B cell (primary cell): ENCODE results near the gene DIP2A. TPM values are rescaled to one million over a fixed set of nuclear protein-coding genes. Genes with fewer than 3 reads are reported as not detected.
"Not testable (repeated sequence)": the region's sequence is repeated elsewhere in the genome, so short reads cannot be mapped to it uniquely, and the experiment has no call there.

Experiments used
- ATAC-seq: fragments of 200-7000 bp; cut with Tn5 transposase; one replicate; pipeline ENCODE4 v1.10.0; 2021; ENCODE audit warnings: low read depth, mild to moderate bottlenecking, moderate number of reproducible peaks, moderate library complexity
- CTCF ChIA-PET: fragments of 350-600 bp; sonication (Branson Sonifier 250); formaldehyde crosslinking; loops from one replicate; lab custom pipeline; 2021; ENCODE audit warnings: antibody characterized with exemption, inconsistent platforms; lab: Charles Lee
- POLR2A ChIA-PET: fragments of 350-600 bp; sonication (Branson Sonifier 250); formaldehyde crosslinking; loops from one replicate; lab custom pipeline; 2021; ENCODE audit warnings: antibody characterized with exemption; lab: Charles Lee
- DNase-seq: peaks from one replicate; pipeline ENCODE4 v3.0.0; 2013
- H2AFZ ChIP-seq: 2 replicates; pipeline ENCODE4 v1.6.1; 2012; ENCODE audit warnings: mild to moderate bottlenecking, low read depth, low read length; ENCODE audit not compliant: insufficient read depth, poor library complexity, severe bottlenecking
- H3K27ac ChIP-seq, 2 donors: 1 replicate in 1 of 2; 2 replicates in 1 of 2; pipeline ENCODE4 v1.5.1; 2012 to 2013; ENCODE audit warnings: low read length in 2 of 2, mild to moderate bottlenecking in 2 of 2, moderate library complexity in 1 of 2
- H3K27me3 ChIP-seq, 4 experiments: fragments of 200-600 bp in 1 of 4; sonication (generic) in 1 of 4; replicated peaks in 1 of 4; 1 replicate in 2 of 4; 2 replicates in 2 of 4; pipeline versions ENCODE4 v1.6.1 to v1.7.0; 2013 to 2016; ENCODE audit warnings: low read length in 3 of 4, mild to moderate bottlenecking in 2 of 4, mixed read lengths in 1 of 4, moderate library complexity in 1 of 4; ENCODE audit not compliant: insufficient read depth in 4 of 4, control insufficient read depth in 3 of 4; ENCODE audit errors: control extremely low read depth in 1 of 4
- H3K36me3 ChIP-seq, 2 experiments: replicated peaks in 1 of 2; 1 replicate in 1 of 2; 2 replicates in 1 of 2; pipeline versions ENCODE4 v1.6.1 to v1.7.1; 2013; ENCODE audit warnings: low read length in 1 of 2; ENCODE audit not compliant: insufficient read depth in 2 of 2, control insufficient read depth in 1 of 2; ENCODE audit errors: control extremely low read depth in 1 of 2, extremely low read depth in 1 of 2
- H3K4me1 ChIP-seq, 2 donors: fragments of 200-600 bp in 1 of 2; sonication (generic) in 1 of 2; 1 replicate in 1 of 2; 2 replicates in 1 of 2; pipeline versions ENCODE4 v1.5.1 to v1.6.1; 2013 to 2017; ENCODE audit warnings: low read length in 2 of 2; ENCODE audit not compliant: control insufficient read depth in 2 of 2, insufficient read depth in 2 of 2
- H3K4me2 ChIP-seq: replicated peaks from 2 replicates; pipeline ENCODE3; 2012; ENCODE audit warnings: mild to moderate bottlenecking, low read depth, low read length; ENCODE audit not compliant: poor library complexity, severe bottlenecking
- H3K4me3 ChIP-seq, 5 experiments: fragments of 200-600 bp in 1 of 5; sonication (generic) in 1 of 5; 1 replicate in 3 of 5; 2 replicates in 2 of 5; pipeline versions ENCODE4 v1.5.1 to v1.7.0; 2011 to 2016; ENCODE audit warnings: low read length in 4 of 5, mild to moderate bottlenecking in 4 of 5, low read depth in 2 of 5, control low read depth in 1 of 5, moderate library complexity in 1 of 5; ENCODE audit not compliant: insufficient read depth in 1 of 5; ENCODE audit errors: control extremely low read depth in 1 of 5, extremely low read depth in 1 of 5
- H3K79me2 ChIP-seq: fragments of 200-600 bp; sonication (generic); one replicate; pipeline ENCODE4 v1.6.0; 2016; ENCODE audit warnings: low read length; ENCODE audit not compliant: control insufficient read depth, insufficient read depth
- H3K9ac ChIP-seq: fragments of 200-600 bp; sonication (generic); 2 replicates; pipeline ENCODE4 v1.6.1; 2017; ENCODE audit warnings: mild to moderate bottlenecking, low read length, moderate library complexity
- H3K9me3 ChIP-seq, 3 donors: one replicate each; pipeline versions ENCODE4 v1.6.1 to v1.7.1; 2013; ENCODE audit warnings: low read length in 2 of 3; ENCODE audit not compliant: control insufficient read depth in 2 of 3, insufficient read depth in 1 of 3; ENCODE audit errors: control extremely low read depth in 1 of 3
- H4K20me1 ChIP-seq: 2 replicates; pipeline ENCODE4 v1.6.0; 2012; ENCODE audit warnings: mild to moderate bottlenecking, low read length; ENCODE audit not compliant: insufficient read depth, control insufficient read depth, poor library complexity, severe bottlenecking
- H3K27ac Mint-ChIP-seq: one replicate; pipeline ENCODE4 v1.8.0; 2021; ENCODE audit warnings: mixed read lengths
- H3K27me3 Mint-ChIP-seq: one replicate; pipeline ENCODE4 v1.8.0; 2021; ENCODE audit warnings: mixed read lengths
- H3K4me1 Mint-ChIP-seq: one replicate; pipeline ENCODE4 v1.8.0; 2021; ENCODE audit warnings: mixed read lengths
- H3K4me3 Mint-ChIP-seq: one replicate; pipeline ENCODE4 v1.8.0; 2021; ENCODE audit warnings: mixed read lengths
- H3K9me3 Mint-ChIP-seq: one replicate; pipeline ENCODE4 v1.8.0; 2022; ENCODE audit warnings: mixed read lengths; ENCODE audit not compliant: insufficient read depth
- EZH2 ChIP-seq: IDR thresholded peaks from 2 replicates; pipeline ENCODE4 v1.6.1; 2012; ENCODE audit warnings: borderline replicate concordance, low read depth, mild to moderate bottlenecking, moderate library complexity, low read length; ENCODE audit not compliant: insufficient read depth, poor library complexity, severe bottlenecking
- WGBS: methylation state at CpG from one replicate; pipeline ENCODE4 v1.1.5; 2013; ENCODE audit warnings: missing lambda C conversion rate; ENCODE audit not compliant: insufficient coverage; 5-methylcytosine and 5-hydroxymethylcytosine counted together
- intact Hi-C: fragments of 100-400 bp; cut with micrococcal nuclease; formaldehyde crosslinking; loops from one replicate; pipeline ENCODE4 v1.10.0; 2022
- polyA plus RNA-seq: library from polyadenylated mRNA; depleted of rRNA; stranded (reverse); fragments of >200 nt; gene quantifications from 2 replicates; pipeline ENCODE4 v1.2.3, GENCODE V29; 2012
- total RNA-seq, 2 donors: library from RNA; stranded (reverse); fragments of 120-200 nt in 1 of 2; gene quantifications; 1 replicate in 1 of 2; 2 replicates in 1 of 2; pipeline versions ENCODE4 v1.2.3 to v1.2.4, GENCODE V29; 2013 to 2022
- TF ChIP-seq, protein P1 (sequence below): fragments of 200-600 bp; IDR thresholded peaks from one replicate; pipeline ENCODE4 v1.8.0; 2022; ENCODE audit warnings: antibody characterized with exemption, mild to moderate bottlenecking

The DIP2A gene
- total and polyA plus RNA-seq, 2 donors (not counting 1 experiment from before 2014, with no cell fraction given), result 40.4 to 59.0 TPM

DNA sequence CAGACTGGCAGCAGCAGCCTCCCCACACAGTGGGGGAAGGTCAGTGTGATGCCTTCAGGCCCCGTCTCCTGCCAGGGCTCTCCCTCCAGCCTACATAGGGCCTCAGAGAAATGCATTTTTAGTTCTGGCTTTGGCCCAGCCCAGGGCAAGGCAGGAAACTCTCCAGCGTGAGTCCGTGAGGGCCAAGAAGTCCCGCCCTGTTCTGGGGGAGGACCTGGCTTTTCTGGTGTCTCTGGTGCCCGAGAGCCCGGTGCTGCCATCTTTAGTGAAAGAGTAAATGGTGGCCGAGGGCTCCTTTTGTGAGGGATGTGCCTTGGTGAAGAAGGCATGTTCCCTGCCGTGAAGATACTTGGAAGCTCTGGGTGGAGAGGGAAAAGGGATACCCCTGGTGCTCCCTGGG is 14.8 kb upstream of the DIP2A start:
- Mint-ChIP-seq H3K27me3 (no peaks in the 10 kb centered on the region), H3K4me1 (no peaks in the 10 kb centered on the region), H3K9me3 (peaks cover 6% of the 10 kb centered on the region), H3K27ac (no peak overlapping the region), H3K4me3 (no peak overlapping the region)
- no peak overlapping the region for H2AFZ ChIP-seq
- TF ChIP-seq, protein P1, sequence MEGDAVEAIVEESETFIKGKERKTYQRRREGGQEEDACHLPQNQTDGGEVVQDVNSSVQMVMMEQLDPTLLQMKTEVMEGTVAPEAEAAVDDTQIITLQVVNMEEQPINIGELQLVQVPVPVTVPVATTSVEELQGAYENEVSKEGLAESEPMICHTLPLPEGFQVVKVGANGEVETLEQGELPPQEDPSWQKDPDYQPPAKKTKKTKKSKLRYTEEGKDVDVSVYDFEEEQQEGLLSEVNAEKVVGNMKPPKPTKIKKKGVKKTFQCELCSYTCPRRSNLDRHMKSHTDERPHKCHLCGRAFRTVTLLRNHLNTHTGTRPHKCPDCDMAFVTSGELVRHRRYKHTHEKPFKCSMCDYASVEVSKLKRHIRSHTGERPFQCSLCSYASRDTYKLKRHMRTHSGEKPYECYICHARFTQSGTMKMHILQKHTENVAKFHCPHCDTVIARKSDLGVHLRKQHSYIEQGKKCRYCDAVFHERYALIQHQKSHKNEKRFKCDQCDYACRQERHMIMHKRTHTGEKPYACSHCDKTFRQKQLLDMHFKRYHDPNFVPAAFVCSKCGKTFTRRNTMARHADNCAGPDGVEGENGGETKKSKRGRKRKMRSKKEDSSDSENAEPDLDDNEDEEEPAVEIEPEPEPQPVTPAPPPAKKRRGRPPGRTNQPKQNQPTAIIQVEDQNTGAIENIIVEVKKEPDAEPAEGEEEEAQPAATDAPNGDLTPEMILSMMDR, result no peak
- TF ChIP-seq EZH2, result no peak
- H3K9ac ChIP-seq, result no peak overlapping the region
- POLR2A ChIA-PET, result no interaction called here
- ATAC-seq (no peak), DNase-seq (no peak)
- no peak overlapping the region for H3K27ac ChIP-seq
- no peak overlapping the region for H3K4me3 ChIP-seq
- H3K36me3 ChIP-seq, result peaks cover 0 to 20% of the 10 kb centered on the region in 2 experiments
- intact Hi-C loops, result no loop called here
- no peaks in the 10 kb centered on the region for H3K4me1 ChIP-seq
- H3K27me3 ChIP-seq, result no peaks in the 10 kb centered on the region
- H3K9me3 ChIP-seq, result peaks cover 0 to 14% (median 0%) of the 10 kb centered on the region in 3 donors
- H3K4me2 ChIP-seq, result no peak overlapping the region
- WGBS, result 97% methylated on average over 7 of the region's 8 CpGs
- CTCF ChIA-PET, result no interaction called here
- no peaks in the 10 kb centered on the region for H4K20me1 ChIP-seq
- no peaks in the 10 kb centered on the region for H3K79me2 ChIP-seq

DNA sequence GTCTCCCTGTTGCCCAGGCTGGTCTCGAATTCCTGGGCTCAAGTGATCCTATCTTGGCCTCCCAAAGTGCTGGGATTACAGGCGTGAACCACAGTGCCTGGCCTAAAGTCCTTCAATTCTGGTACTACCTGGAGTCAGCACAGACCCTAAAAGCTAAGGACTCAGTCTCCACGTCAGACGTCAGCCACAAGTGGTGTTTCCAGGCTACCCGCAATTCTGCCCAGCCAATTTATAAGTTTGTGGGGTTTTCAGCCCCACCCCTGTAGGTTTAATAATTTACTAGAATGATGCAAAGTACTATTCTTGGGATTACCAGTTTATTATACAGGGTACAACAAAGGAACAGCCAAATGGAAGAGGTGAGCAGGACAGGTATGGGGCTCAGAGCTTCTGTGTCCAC is 10.6 kb upstream of the DIP2A start:
- Mint-ChIP-seq H3K27me3 (no peaks in the 10 kb centered on the region), H3K27ac (no peak overlapping the region), H3K4me1 (no peaks in the 10 kb centered on the region), H3K9me3 (peaks cover 6% of the 10 kb centered on the region), H3K4me3 (no peak overlapping the region)
- ChIA-PET POLR2A (no interaction called here), CTCF (no interaction called here)
- no peak overlapping the region for H3K9ac ChIP-seq
- H3K4me3 ChIP-seq, result no peak overlapping the region
- no peak overlapping the region for H2AFZ ChIP-seq
- H3K4me2 ChIP-seq, result no peak overlapping the region
- peaks cover 28% of the 10 kb centered on the region for H3K79me2 ChIP-seq
- peaks cover 0 to 22% (median 0%) of the 10 kb centered on the region in 3 donors for H3K9me3 ChIP-seq
- H3K27me3 ChIP-seq, result no peaks in the 10 kb centered on the region
- intact Hi-C loops, result no loop called here
- TF ChIP-seq EZH2, result no peak
- TF ChIP-seq, protein P1, result no peak
- ATAC-seq (no peak), DNase-seq (no peak)
- no peak overlapping the region for H3K27ac ChIP-seq
- peaks cover 0 to 4% of the 10 kb centered on the region in 2 experiments for H3K36me3 ChIP-seq
- WGBS, result 93% methylated on average over 4 of the region's 5 CpGs
- H3K4me1 ChIP-seq, result no peaks in the 10 kb centered on the region
- H4K20me1 ChIP-seq, result no peaks in the 10 kb centered on the region

DNA sequence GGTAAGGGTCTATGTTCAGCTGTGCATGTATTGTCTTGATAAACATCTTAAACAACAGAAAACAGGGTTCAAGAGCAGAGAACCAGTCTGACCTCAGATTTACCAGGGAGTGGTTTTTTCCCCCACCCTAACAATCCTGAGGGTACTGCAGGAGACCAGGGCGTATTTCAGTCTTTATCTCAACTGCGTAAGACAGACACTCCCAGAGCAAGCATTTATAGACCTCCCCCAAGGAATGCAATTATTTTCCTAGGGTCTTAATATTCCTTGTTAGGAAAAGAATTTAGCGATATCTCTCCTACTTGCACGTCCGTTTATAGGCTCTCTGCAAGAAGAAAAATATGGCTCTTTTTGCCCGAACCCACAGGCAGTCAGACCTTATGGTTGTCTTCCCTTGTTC is 9.8 kb upstream of the DIP2A start:
- WGBS, result 100% methylated on average over 4 of the region's 6 CpGs
- H3K27ac ChIP-seq, H3K9ac ChIP-seq, H2AFZ ChIP-seq, intact Hi-C loops, CTCF ChIA-PET, H3K27me3 Mint-ChIP-seq, H3K4me3 Mint-ChIP-seq, DNase-seq, H3K4me1 ChIP-seq, H3K4me3 ChIP-seq, H3K4me2 ChIP-seq, H3K9me3 Mint-ChIP-seq, ATAC-seq, H3K27ac Mint-ChIP-seq, H3K27me3 ChIP-seq, H3K36me3 ChIP-seq, H3K4me1 Mint-ChIP-seq, POLR2A ChIA-PET, H4K20me1 ChIP-seq: not testable (repeated sequence)
- Histone ChIP-seq H3K9me3 (peaks cover 0 to 22% (median 0%) of the 10 kb centered on the region in 3 donors), H3K79me2 (peaks cover 33% of the 10 kb centered on the region)
